ENCODE results near the gene ING5.

The ING5 gene

GRCh38 chr2:241773511-241774418, 71.9 kb downstream of the ING5 start:
- H3K4me3 ChIP-seq (ENCODE audit: low read length), result no peak overlapping the region
- DNase-seq (ENCODE audit: low read depth), result no peak
- no peak for TF ChIP-seq CTCF (conservative IDR thresholded peaks at IDR 0.05; ENCODE audit: low read depth, low read length)

- no peak for TF ChIP-seq CTCF (conservative IDR thresholded peaks at IDR 0.05; ENCODE audit: low read depth, low read length)
- DNase-seq (ENCODE audit: low read depth), result peak; percentile 37
- no peak overlapping the region for H3K4me3 ChIP-seq (ENCODE audit: low read length)
These were observed 72.8 kb downstream of the ING5 start for GRCh38 chr2:241774419-241775222.

DNA sequence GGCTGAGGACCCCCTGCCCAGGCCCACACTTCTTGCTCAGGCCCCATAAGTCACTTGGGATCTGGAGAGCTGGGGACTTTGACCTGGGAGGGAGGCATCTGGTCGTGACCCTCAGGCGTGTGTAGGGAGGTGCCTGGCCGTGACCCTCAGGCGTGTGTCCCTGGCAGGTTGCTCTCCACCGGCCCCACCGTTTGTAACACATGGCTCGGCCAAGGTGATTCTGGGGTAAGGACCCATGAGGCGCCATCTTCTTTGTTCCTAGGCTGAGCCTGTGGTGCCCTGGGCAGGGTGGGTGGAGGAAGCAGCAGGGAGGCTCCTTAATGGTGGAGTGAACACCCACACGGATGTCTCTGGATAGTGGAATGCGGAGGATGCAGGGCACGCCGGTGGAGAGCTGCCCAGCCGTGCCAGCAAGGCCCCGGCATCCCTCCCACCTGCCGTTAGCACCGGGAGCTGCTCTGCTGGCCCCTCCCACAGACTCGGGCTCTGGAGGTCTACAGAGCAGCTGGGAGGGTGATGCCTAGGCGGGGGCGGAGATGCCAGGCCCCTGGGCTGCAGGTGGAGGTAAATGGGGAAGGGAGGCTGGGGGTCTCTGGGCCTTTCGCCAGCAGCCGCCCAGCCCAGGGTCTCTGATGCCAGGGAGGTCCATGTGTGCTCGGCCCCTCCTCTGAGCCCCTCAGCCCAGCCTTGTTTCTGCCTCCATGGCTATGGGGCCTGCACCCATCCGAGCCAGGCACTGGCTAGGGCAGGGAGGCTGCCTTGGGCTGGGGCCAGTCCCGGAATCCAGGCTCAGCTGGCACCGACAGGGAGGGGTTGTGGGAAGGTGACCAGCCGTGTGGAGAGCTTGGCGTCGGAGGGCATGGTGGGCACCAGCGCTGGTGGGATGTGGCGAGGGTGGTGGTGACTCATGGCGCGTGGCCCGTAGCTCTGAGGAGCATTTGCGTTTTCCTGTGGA, 73.7 kb downstream of the ING5 start:
- TF ChIP-seq CTCF (conservative IDR thresholded peaks at IDR 0.05; ENCODE audit: low read depth, low read length), result no peak
- no peak for DNase-seq (ENCODE audit: low read depth)
- H3K4me3 ChIP-seq (ENCODE audit: low read length), result no peak overlapping the region

GRCh38 chr2:241776336-241777169, 74.7 kb downstream of the ING5 start, which contains the start of gene GAL3ST2:
Gene GAL3ST2, plus strand, starts transcription at chr2:241776822. Its CDS starts 134 bp downstream, at chr2:241776956.
- DNase-seq (ENCODE audit: low read depth), result no peak
- TF ChIP-seq CTCF (conservative IDR thresholded peaks at IDR 0.05; ENCODE audit: low read depth, low read length), result no peak
- no peak within 1 kb of the TSS for H3K4me3 ChIP-seq (ENCODE audit: low read length)

GRCh38 chr2:241777170-241777685, 75.4 kb downstream of the ING5 start:
- no peak overlapping the region for H3K4me3 ChIP-seq (ENCODE audit: low read length)
- TF ChIP-seq CTCF (conservative IDR thresholded peaks at IDR 0.05; ENCODE audit: low read depth, low read length), result no peak
- DNase-seq (ENCODE audit: low read depth), result no peak
